ENCODE measurements around the gene IL9R.

Gene IL9R

GRCh38 chrX:155993421-155993820 lies 4.1 kb upstream of the IL9R start:
- H3K27ac ChIP-seq (ENCODE audit: low read depth, low read length, poor library complexity, severe bottlenecking): no peak overlapping the region
- H3K9me2 ChIP-seq (ENCODE audit: low read depth, low read length): no peaks in the 10 kb centered on the region
- H3F3A ChIP-seq (ENCODE audit: insufficient read depth, low read length): no peaks in the 10 kb centered on the region
- H3K36me3 ChIP-seq (ENCODE audit: insufficient read depth, low read length): no peaks in the 10 kb centered on the region
- H3K4me3 ChIP-seq (ENCODE audit: low read depth, low read length, poor library complexity, severe bottlenecking): no peak overlapping the region
- no peaks in the 10 kb centered on the region for H3K79me2 ChIP-seq (ENCODE audit: insufficient read depth, low read length)
- no peak overlapping the region for H3K9ac ChIP-seq (ENCODE audit: low read length)
- no peak overlapping the region for H2AFZ ChIP-seq (ENCODE audit: low read length)
- H3K4me2 ChIP-seq (ENCODE audit: low read length): no peak overlapping the region
- H4K20me1 ChIP-seq (ENCODE audit: insufficient read depth, low read length): no peaks in the 10 kb centered on the region
- H3K9me3 ChIP-seq (ENCODE audit: low read length): no peaks in the 10 kb centered on the region
- TF ChIP-seq CTCF (IDR thresholded peaks at IDR 0.05; ENCODE audit: low read length) (no peak), EZH2 (IDR thresholded peaks at IDR 0.05; ENCODE audit: borderline replicate concordance, low read length) (no peak)
- no peaks in the 10 kb centered on the region for H3K27me3 ChIP-seq (ENCODE audit: insufficient read depth, low read length)
- no peaks in the 10 kb centered on the region for H3K4me1 ChIP-seq (ENCODE audit: insufficient read depth, low read length, severe bottlenecking)

- H3K4me3 ChIP-seq (ENCODE audit: low read depth, low read length, poor library complexity, severe bottlenecking): no peak overlapping the region
- no peaks in the 10 kb centered on the region for H3K9me2 ChIP-seq (ENCODE audit: low read depth, low read length)
- TF ChIP-seq EZH2 (IDR thresholded peaks at IDR 0.05; ENCODE audit: borderline replicate concordance, low read length) (no peak), CTCF (IDR thresholded peaks at IDR 0.05; ENCODE audit: low read length) (no peak)
- no peaks in the 10 kb centered on the region for H4K20me1 ChIP-seq (ENCODE audit: insufficient read depth, low read length)
- H2AFZ ChIP-seq (ENCODE audit: low read length): no peak overlapping the region
- no peaks in the 10 kb centered on the region for H3K36me3 ChIP-seq (ENCODE audit: insufficient read depth, low read length)
- H3K79me2 ChIP-seq (ENCODE audit: insufficient read depth, low read length): no peaks in the 10 kb centered on the region
- H3K27me3 ChIP-seq (ENCODE audit: insufficient read depth, low read length): no peaks in the 10 kb centered on the region
- H3K9ac ChIP-seq (ENCODE audit: low read length): no peak overlapping the region
- H3K9me3 ChIP-seq (ENCODE audit: low read length): no peaks in the 10 kb centered on the region
- no peaks in the 10 kb centered on the region for H3K4me1 ChIP-seq (ENCODE audit: insufficient read depth, low read length, severe bottlenecking)
- no peak overlapping the region for H3K4me2 ChIP-seq (ENCODE audit: low read length)
- no peak overlapping the region for H3K27ac ChIP-seq (ENCODE audit: low read depth, low read length, poor library complexity, severe bottlenecking)
- H3F3A ChIP-seq (ENCODE audit: insufficient read depth, low read length): no peaks in the 10 kb centered on the region
These were observed 2.1 kb upstream of the IL9R start for GRCh38 chrX:155995321-155995875.

GRCh38 chrX:155998116-155998515 lies 620 bp downstream of the IL9R start:
- no peaks in the 10 kb centered on the region for H3K4me1 ChIP-seq (ENCODE audit: insufficient read depth, low read length, severe bottlenecking)
- H3K9ac ChIP-seq (ENCODE audit: low read length): no peak overlapping the region
- H3K4me3 ChIP-seq (ENCODE audit: low read depth, low read length, poor library complexity, severe bottlenecking): no peak overlapping the region

More at GRCh38 chrX:155998116-155998515, 620 bp downstream of the IL9R start:
- H2AFZ ChIP-seq (ENCODE audit: low read length): no peak overlapping the region
- no peaks in the 10 kb centered on the region for H3K9me2 ChIP-seq (ENCODE audit: low read depth, low read length)
- H3K27ac ChIP-seq (ENCODE audit: low read depth, low read length, poor library complexity, severe bottlenecking): no peak overlapping the region
- no peaks in the 10 kb centered on the region for H3K36me3 ChIP-seq (ENCODE audit: insufficient read depth, low read length)
- no peaks in the 10 kb centered on the region for H3K27me3 ChIP-seq (ENCODE audit: insufficient read depth, low read length)
- no peaks in the 10 kb centered on the region for H4K20me1 ChIP-seq (ENCODE audit: insufficient read depth, low read length)
- H3K79me2 ChIP-seq (ENCODE audit: insufficient read depth, low read length): no peaks in the 10 kb centered on the region
- H3K4me2 ChIP-seq (ENCODE audit: low read length): no peak overlapping the region
- no peaks in the 10 kb centered on the region for H3K9me3 ChIP-seq (ENCODE audit: low read length)
- no peaks in the 10 kb centered on the region for H3F3A ChIP-seq (ENCODE audit: insufficient read depth, low read length)
- TF ChIP-seq CTCF (IDR thresholded peaks at IDR 0.05; ENCODE audit: low read length) (no peak), EZH2 (IDR thresholded peaks at IDR 0.05; ENCODE audit: borderline replicate concordance, low read length) (no peak)

All from OCI-LY1 (cell line).